Right lobe of liver (tissue), 4 donors: ENCODE measurements around the gene BRD1.

ENCODE experiments used
- CTCF ChIP-seq, 4 donors: fragments of 200-600 bp in 3 of 4; fragments of 450-650 bp in 1 of 4; IDR thresholded peaks; one replicate each; pipeline versions ENCODE4 v1.5.1 to v1.8.0; 2016 to 2022; ENCODE audit warnings: antibody characterized with exemption in 4 of 4, mild to moderate bottlenecking in 2 of 4
- POLR2A ChIP-seq: fragments of 450-650 bp; IDR thresholded peaks from one replicate; pipeline ENCODE4 v1.6.1; 2017; ENCODE audit warnings: antibody characterized with exemption, mild to moderate bottlenecking
- donor health status: DM: no; HTN: no; CAD: no.
- donor health status: DM: no; HTN: no; CAD: no.
- donor health status: DM: no; HTN: yes; CAD: no.

DNA sequence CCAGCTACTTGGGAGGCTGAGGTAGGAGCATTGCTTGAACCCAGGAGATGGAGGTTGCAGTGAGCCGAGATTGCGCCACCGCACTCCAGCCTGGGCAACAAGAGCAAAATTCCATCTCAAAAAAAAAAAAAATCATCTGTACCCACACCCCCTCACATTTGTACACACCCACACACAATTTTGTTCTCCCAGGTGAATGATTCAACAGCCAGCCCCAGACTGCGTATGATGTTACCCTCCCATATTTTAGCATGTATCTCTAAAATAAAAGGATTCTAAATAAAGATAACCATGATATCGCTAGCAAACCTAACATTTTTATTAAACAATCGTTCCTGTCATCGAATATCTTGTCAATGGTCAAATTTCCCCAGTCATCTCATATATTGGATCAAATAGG is 65.8 kb downstream of the BRD1 start:
- TF ChIP-seq CTCF (IDR thresholded peaks at IDR 0.05): no peak
- TF ChIP-seq POLR2A: no peak
